OCI-LY3 (cell line): ENCODE measurements around the gene TCL1A.

ENCODE experiments used
- EZH2phosphoT487 ChIP-seq: fragments of 200-600 bp; shearing (Covaris generic); IDR thresholded peaks from 2 replicates; pipeline ENCODE4 v1.6.1; 2018; ENCODE audit warnings: antibody characterized with exemption, mixed run types, low read depth
- TF ChIP-seq, protein P1 (sequence below): fragments of 200-600, 300-600 bp; sonication (generic); IDR thresholded peaks from 2 replicates; pipeline ENCODE4 v1.5.1; 2014; ENCODE audit warnings: antibody characterized with exemption, low read length, low read depth

DNA sequence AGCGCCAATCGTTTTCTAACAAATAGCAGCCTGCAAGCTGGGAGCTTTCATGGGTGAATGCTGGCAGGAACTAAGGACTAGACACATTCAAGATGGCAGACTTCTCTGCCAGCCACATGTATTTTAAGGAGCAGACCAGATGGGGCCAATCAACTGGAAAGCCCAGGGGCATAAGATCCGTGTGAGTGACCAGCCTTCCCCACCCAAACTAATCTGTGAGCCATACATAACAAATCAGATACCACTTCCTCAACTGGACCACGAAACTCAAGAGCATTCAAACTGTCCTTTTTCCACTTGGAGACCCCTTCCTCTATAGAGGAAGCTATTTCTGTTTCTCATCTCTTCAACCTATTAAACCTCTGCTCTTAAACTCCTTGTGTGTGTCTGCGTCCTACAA, 18.0 kb downstream of the TCL1A start:
- TF ChIP-seq, protein P1, sequence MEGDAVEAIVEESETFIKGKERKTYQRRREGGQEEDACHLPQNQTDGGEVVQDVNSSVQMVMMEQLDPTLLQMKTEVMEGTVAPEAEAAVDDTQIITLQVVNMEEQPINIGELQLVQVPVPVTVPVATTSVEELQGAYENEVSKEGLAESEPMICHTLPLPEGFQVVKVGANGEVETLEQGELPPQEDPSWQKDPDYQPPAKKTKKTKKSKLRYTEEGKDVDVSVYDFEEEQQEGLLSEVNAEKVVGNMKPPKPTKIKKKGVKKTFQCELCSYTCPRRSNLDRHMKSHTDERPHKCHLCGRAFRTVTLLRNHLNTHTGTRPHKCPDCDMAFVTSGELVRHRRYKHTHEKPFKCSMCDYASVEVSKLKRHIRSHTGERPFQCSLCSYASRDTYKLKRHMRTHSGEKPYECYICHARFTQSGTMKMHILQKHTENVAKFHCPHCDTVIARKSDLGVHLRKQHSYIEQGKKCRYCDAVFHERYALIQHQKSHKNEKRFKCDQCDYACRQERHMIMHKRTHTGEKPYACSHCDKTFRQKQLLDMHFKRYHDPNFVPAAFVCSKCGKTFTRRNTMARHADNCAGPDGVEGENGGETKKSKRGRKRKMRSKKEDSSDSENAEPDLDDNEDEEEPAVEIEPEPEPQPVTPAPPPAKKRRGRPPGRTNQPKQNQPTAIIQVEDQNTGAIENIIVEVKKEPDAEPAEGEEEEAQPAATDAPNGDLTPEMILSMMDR = no peak
- TF ChIP-seq EZH2phosphoT487 = no peak
